Endometrium (tissue), 2 donors: ENCODE measurements around the gene ZNF169.
"Not testable (repeated sequence)": the region's sequence is repeated elsewhere in the genome, so short reads cannot be mapped to it uniquely, and the experiment has no call there.

Source experiments
- FAIRE-seq: peaks from 2 replicates; lab custom pipeline; 2012; peaks lifted over from hg19 to GRCh38; lab: Jason Lieb, UNC
- donor health status: control.
- donor health status: control.

The ZNF169 gene

DNA sequence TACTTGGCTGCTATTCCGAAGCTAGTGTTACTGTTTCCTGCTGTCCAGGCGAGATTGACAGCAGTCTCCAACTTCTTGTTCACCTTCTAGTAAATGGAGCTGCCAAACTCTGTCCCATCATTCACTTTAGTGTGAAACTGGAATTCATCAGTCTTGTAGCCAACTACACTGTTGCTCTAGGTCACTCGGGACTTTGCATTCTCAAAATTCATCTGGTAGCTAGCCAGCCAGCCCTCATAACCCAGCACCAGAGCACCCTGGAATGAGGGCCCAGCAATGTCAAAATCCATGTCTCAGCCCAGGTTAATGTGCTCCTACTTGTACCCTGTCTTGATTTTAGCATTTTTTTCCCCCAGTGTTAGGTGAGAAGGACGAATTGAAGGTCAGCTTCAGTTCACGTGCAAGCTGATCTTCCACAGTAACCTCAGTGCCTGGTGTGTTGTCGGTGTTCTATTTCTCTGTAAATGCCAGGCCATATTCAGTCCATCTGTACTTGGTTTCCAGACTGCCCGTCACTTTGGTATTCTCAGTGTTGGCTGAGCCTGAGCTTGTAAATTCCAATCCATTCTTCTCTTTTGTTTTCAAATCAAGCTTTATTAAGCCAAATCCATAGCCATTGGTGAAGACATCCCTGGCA is 28.9 kb downstream of the ZNF169 start:
- FAIRE-seq: no peak

GRCh38 chr9:94289691-94290090 is 30.6 kb downstream of the ZNF169 start:
- no peak for FAIRE-seq

GRCh38 chr9:94298949-94299599 is 40.0 kb downstream of the ZNF169 start:
- FAIRE-seq: no peak

DNA sequence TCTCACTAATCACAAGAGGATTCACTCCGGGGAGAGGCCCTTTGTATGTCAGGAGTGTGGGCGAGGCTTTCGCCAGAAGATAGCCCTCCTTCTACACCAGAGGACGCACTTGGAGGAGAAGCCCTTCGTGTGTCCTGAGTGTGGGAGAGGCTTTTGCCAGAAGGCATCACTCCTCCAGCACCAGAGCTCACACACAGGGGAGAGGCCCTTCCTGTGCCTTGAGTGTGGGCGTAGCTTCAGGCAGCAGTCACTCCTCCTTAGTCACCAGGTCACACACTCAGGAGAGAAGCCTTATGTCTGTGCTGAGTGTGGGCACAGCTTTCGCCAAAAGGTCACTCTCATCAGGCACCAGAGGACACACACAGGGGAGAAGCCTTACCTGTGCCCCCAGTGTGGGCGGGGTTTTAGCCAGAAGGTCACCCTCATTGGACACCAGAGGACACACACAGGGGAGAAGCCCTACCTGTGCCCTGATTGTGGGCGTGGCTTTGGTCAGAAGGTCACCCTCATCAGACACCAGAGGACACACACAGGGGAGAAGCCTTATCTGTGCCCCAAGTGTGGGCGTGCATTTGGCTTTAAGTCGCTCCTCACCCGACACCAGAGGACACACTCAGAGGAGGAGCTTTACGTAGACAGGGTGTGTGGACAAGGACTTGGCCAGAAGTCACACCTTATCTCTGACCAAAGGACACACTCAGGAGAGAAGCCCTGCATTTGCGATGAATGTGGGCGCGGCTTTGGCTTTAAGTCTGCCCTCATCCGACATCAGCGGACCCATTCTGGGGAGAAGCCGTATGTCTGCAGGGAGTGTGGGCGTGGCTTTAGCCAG is 41.6 kb downstream of the ZNF169 start:
- FAIRE-seq: no peak

DNA sequence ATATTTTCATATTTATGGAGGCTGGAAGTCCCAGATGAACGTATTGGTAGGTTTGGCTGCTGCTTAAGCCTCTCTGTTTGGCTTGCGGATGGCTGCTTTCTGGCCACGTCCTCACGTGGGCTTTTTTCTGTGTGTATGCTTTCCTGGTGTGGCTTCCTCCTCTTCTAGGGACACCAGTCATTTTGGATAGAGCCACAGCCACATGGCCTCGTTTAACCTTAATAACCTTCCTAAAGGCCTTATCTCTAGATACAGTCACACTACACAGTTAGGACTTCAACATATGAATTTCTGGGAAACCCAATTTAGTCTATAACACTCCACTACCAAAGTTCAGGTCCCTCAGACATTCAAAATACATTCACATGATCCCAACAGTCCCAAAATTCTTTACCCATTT is 42.5 kb downstream of the ZNF169 start:
- no peak for FAIRE-seq

GRCh38 chr9:94302426-94302825 is 43.3 kb downstream of the ZNF169 start:
- FAIRE-seq: no peak

- FAIRE-seq: no peak
Measured at GRCh38 chr9:94303321-94303720, 44.2 kb downstream of the ZNF169 start.

GRCh38 chr9:94315034-94315984 is 56.2 kb downstream of the ZNF169 start:
- not testable (repeated sequence) for FAIRE-seq

DNA sequence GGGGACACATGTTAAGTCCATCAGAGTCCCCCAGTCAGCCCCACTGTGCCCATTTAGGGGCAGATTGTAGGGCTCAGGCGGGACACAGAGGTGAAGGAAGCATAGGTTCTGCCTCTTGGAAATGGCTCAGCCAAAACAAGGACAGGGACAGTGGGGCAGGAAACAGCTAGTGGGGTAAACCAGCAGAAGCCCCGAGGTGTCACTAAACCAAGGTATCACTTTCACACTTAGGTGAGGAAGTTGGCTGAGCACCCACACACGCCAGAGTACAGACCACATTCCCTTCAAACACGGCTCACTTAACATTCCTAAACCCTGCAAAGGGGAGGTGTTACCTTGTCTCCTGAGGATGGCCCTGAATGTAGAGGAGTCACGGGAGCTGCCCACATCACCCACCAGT is 57.1 kb downstream of the ZNF169 start:
- not testable (repeated sequence) for FAIRE-seq

GRCh38 chr9:94317949-94318657 is 59.0 kb downstream of the ZNF169 start:
- FAIRE-seq: not testable (repeated sequence)

- not testable (repeated sequence) for FAIRE-seq
Measured at GRCh38 chr9:94322342-94322940, 63.3 kb downstream of the ZNF169 start.

DNA sequence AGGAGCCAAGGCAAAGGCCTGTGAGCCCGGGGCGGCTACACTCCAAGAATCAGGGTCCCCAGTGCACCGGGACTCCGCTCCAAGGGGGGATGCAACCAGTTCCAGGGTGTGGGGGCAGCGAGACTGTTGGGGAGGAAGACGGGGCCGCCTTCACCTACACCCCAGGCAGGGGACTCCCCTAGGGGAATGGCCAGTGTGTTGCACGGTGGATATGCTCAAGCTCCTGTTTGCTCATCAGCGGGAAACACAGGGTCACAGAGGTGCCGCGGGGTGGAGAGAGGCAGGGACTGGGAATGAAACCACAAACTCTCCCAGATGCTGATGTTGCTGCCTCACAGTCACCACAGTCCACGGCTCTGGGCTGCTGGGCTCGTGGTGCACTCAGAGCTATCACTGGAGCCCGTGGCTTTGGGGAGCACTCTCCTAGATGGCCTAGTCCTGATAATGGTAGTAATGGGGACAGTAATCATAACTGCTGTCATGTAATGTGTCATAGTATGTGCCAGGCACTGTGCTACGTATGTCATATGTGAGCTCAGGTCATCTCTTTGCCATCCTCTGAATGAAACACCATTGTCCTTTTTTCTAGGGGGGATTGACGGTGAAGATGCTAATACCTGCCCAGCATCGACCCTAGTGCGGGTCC is 64.2 kb downstream of the ZNF169 start:
- not testable (repeated sequence) for FAIRE-seq

- FAIRE-seq: not testable (repeated sequence)
Measured at GRCh38 chr9:94325583-94325982, 66.5 kb downstream of the ZNF169 start.

DNA sequence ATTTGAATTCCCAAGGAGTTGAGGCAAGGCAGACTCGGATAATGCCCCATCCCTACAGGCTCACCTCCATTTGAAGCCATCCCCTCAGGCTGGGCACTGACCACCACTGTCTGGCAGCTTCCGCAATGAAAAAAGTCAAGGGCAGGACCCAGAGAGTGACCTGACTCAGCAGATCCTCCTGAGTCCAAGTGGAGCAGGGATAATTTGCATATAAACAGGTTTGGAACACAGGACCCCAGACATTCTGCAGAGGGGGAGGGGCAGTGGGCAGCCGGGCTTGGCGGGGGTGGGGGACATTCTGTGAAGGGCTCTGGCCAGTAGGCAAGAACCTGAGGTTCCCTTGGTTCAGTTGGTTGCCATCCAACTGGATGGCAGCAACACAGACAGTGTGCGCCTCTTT is 69.4 kb downstream of the ZNF169 start, which contains the start of gene NUTM2F:
TSS of gene NUTM2F (minus strand) at position 101 of the 400 bp plus-strand sequence. CDS start at position 80, 21 bp downstream.
- FAIRE-seq: not testable (repeated sequence)

DNA sequence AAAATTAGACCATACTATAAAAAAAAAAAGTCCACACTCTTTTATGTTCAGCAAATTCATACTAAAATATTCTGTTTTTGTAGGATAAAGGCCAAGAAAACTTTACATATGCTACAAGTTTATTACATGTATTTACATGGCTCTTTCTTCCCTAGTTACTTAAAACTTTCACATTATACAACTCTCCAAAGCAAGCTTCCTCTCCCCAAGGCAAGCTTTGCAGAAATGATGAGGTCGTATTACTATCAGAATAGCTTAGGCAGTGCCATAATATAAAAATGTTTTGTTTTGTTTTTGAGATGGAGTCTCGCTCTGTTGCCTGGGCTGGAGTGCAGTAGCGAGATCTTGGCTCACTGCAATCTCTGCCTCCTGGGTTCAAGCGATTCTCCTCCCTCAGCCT is 77.3 kb downstream of the ZNF169 start:
- not testable (repeated sequence) for FAIRE-seq

DNA sequence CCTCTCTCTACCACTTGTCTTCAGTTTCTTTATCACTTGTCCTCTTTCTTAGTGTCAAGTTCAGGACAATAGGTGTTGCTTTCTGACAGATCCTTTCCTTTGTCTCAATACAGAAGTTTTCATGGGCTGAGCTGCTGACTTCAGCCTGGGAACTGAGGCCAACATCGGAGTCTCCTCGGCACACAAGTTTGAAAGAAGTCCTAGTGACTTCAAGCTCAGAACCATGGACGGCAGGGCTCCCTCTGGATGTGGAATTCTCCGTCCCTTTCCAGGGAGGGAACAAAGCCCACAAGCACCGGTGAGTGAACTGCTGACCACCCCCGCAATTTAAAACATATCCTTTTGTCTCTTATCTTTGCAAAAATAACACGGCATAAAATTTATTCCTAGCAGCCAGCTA is 79.6 kb downstream of the ZNF169 start:
- FAIRE-seq: not testable (repeated sequence)

DNA sequence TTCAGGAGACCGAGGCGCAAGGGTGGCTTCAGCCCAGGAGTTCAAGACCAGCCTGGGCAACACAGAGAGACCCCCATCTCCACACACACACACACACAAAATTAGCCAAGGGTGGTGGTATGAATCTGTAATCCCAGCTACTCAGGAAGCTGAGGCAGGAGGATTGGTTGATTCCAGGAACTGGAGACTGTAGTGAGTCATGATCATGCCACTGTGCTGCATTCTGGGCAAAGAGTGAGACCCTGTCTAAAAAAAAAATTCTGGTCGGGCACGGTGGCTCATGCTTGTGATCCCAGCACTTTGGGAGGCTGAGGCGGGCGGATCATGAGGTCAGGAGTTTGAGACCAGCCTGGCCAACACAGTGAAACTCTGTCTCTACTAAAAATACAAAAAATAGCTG is 80.6 kb downstream of the ZNF169 start:
- not testable (repeated sequence) for FAIRE-seq

DNA sequence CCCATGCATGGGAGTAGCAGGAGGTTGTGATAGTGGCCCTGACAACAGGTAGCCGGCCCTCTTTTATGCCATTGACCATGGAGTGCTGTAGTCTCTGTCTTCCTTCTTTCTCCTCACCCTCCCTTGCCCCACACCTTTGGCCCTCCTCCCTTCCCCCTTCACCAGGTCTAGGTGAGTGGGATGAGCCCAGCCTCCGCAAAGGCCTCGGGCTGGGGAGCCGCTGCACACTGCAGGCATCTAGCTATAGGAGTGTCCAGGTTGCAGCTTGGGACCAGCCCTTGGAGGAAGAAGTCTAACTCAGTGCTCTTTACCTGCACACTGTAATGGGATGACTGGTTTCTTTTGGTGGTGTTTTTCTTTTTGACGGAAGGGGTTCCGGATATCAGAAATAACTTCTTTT is 81.7 kb downstream of the ZNF169 start:
- not testable (repeated sequence) for FAIRE-seq

- not testable (repeated sequence) for FAIRE-seq
Measured at GRCh38 chr9:94341703-94342102, 82.6 kb downstream of the ZNF169 start.

DNA sequence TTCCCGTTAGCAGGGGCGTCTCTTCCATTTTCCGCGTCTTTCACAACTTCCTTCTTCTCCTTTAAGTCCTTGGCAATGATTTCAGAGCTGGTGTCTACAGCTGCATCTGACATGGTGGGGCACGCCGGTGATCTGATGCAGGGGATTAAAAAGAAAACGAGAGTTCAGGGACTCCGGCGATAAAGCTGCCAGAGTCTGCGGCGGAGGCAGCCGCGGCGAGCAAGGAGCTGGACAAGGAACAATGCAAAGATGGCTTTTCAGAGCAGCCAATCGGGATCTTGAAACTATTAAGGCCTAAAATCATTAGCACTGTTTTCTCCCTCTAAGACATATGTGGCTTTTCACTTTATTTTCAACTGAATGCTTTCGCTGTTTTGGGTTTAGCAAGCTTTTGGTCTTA is 88.4 kb downstream of the ZNF169 start:
- FAIRE-seq: not testable (repeated sequence)
